Dermis blood vessel endothelial cell (primary cell): Measurements from ENCODE around the gene NOC4L. TPM values are rescaled to one million over a fixed set of nuclear protein-coding genes. Genes with fewer than 3 reads are reported as not detected.
"Not testable (repeated sequence)": the region's sequence is repeated elsewhere in the genome, so short reads cannot be mapped to it uniquely, and the experiment has no call there.

Experiments
- DNase-seq: peaks from one replicate; pipeline ENCODE4 v3.0.0; 2010
- total RNA-seq: library from RNA; depleted of rRNA; stranded (reverse); fragments of >200 nt; gene quantifications from 2 replicates; pipeline ENCODE4 v1.2.3, GENCODE V29; 2014

Gene NOC4L
- total RNA-seq, 1 donor from 2014 or later: 12.1 TPM

DNA sequence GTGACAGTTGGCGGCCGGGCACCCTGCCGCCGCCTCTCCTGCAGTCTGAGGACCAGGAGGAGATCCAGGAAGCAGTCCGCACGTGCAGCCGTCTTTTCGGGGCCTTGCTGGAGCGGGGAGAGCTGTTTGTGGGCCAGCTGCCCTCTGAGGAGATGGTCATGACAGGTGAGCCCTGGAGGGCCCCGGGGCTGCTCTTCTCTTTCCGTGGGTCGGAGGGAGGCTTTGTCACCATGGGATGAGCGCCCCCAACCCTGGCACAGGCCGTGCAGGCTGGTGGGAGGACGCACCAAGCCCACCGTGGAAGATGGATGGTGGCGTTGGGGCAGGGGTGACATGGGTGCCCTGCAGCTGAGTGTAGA lies 532 bp downstream of the NOC4L start:
- peak; percentile 23 for DNase-seq

GRCh38 chr12:132145334-132145733 lies 1.1 kb downstream of the NOC4L start:
- no peak for DNase-seq

GRCh38 chr12:132146098-132146497 lies 1.8 kb downstream of the NOC4L start:
- DNase-seq: no peak

GRCh38 chr12:132146772-132147422 lies 2.6 kb downstream of the NOC4L start:
- DNase-seq: no peak

DNA sequence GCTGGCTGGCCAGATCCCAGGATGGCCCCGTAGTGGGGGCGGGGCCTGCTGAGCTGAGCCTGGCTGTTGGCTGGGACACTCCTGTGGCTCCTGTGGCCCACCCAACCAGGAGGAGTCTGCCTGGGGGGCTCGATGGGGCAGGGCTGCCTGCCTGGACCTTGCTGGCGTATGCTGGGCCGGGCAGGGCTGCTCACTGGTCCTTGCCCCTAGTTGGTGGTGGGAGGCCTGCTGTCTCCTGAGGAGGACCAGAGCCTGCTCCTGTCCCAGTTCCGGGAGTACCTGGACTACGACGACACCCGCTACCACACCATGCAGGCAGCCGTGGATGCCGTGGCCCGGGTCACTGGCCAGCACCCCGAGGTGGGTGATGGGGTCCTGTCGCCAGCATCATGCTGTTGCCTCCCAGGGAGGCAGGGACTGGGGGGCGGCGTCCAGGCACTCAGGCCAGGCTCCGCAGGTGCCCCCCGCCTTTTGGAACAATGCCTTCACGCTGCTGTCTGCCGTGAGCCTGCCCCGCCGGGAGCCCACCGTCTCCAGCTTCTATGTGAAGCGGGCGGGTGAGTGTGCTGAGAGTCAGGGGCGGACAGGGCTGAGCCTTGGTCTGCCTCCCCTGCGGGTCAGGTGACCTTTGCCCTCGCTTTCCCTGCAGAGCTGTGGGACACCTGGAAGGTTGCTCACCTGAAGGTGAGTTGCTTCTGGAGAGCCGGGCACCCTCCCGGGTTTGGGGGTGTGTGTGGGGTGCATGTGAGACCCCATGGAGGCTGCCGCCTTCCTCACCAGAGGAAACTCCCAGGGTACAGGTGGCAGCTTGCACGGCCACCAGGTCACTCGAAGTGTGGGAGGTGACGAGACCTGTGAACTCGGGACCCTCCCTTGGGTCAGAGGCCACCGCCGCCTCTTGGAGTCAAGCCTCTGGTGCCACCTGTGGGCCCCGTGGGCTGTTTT lies 3.4 kb downstream of the NOC4L start:
- DNase-seq: no peak

- DNase-seq: no peak
These were observed 4.2 kb downstream of the NOC4L start for GRCh38 chr12:132148368-132149045.

GRCh38 chr12:132149526-132149925 lies 5.3 kb downstream of the NOC4L start:
- not testable (repeated sequence) for DNase-seq

DNA sequence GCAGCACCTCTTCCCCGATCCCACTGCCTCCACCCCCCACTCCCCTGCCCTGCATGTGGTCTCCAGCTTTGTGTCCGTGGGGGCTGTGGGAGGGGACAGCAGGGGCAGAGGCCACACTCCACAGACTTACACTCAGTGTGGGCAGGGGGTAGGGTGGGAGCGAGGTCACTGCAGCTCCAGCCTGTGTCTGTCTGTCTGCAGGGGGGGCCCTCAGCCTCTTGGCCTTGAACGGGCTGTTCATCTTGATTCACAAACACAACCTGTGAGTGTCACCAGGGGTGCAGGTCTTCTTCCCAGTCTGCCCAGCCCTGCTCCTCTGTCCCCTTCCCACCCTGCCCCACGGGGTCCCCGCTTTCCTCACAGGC lies 6.5 kb downstream of the NOC4L start:
- DNase-seq: no peak

- no peak for DNase-seq
These were observed 7.0 kb downstream of the NOC4L start for GRCh38 chr12:132151145-132151765.

- DNase-seq: no peak
These were observed 7.6 kb downstream of the NOC4L start for GRCh38 chr12:132151766-132152410.

GRCh38 chr12:132152411-132152821 lies 8.2 kb downstream of the NOC4L start:
- DNase-seq: no peak

GRCh38 chr12:132152953-132153352 lies 8.7 kb downstream of the NOC4L start:
- no peak for DNase-seq

GRCh38 chr12:132153501-132154340 lies 9.5 kb downstream of the NOC4L start:
- peak; percentile 82 for DNase-seq

DNA sequence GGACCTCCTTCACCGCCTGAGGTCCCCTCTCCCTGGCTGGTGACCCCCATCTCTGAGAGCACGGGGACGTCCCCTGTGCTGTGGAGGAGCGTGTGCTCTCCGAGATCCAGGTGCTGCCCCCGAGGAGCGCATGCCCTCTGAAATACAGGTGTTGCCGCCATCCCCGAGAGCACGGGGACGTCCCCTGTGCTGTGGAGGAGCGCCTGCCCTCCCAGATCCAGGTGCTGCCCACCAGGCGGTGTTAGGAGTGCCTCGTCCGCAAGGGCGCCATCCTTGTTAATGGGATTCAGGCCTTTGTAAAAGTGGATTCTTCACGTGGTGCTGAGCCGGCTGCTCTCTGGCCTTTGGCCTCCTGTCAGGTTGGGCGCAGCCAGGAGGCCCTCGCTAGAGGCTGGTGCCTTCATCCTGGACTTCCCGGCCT lies 10.1 kb downstream of the NOC4L start:
- DNase-seq: no peak

GRCh38 chr12:132154941-132155770 lies 10.9 kb downstream of the NOC4L start:
- DNase-seq: peak; percentile 17

DNA sequence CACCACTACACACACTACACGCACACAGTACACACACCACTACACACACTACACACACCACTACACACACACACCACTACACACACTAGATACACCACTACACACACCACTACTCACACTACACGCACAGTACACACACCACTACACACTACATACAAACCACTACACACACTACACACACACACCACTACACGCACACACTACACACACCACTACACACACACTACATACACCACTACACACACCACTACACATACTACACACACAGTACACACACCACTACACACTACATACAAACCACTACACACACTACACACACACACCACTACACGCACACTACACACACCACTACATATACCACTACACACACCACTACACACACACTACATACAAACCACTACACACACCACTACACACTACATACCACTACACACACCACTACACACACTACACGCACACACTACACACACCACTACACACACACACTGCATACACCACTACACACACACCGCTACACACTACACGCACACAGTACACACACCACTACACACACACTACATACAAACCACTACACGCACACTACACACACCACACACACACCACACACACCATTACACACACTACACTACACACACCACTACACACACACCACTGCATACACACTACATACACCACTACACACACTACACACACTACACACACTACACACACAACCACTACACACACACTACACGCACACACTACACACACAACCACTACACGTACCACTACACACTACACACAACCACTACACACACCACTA lies 11.7 kb downstream of the NOC4L start:
- no peak for DNase-seq

- DNase-seq: no peak
These were observed 12.5 kb downstream of the NOC4L start for GRCh38 chr12:132156573-132157325.

GRCh38 chr12:132157733-132158409 lies 13.6 kb downstream of the NOC4L start:
- no peak for DNase-seq
